HepG2 (cell line): ENCODE measurements around the gene SIAH2. TPM values are rescaled to one million over a fixed set of nuclear protein-coding genes. Genes with fewer than 3 reads are reported as not detected.

Experiments
- ERF ChIP-seq: IDR thresholded peaks from 2 replicates; pipeline ENCODE4 v1.6.1; 2018; ENCODE audit warnings: missing biosample characterization, missing genetic modification reagents
- FOXO1 ChIP-seq: sonication (generic); formaldehyde crosslinking; IDR thresholded peaks from 2 replicates; pipeline ENCODE4 v1.4.0; 2020; ENCODE audit warnings: missing genetic modification reagents
- FOXP4 ChIP-seq: sonication (generic); formaldehyde crosslinking; IDR thresholded peaks from 2 replicates; pipeline ENCODE4 v1.4.0; 2020; ENCODE audit warnings: missing genetic modification reagents
- GATAD2A ChIP-seq: IDR thresholded peaks from 2 replicates; pipeline ENCODE4 v1.6.1; 2016
- GLI4 ChIP-seq: sonication (generic); formaldehyde crosslinking; IDR thresholded peaks from 2 replicates; pipeline ENCODE4 v1.5.1; 2020; ENCODE audit warnings: missing genetic modification reagents, mild to moderate bottlenecking, moderate library complexity, borderline replicate concordance
- KDM3A ChIP-seq: IDR thresholded peaks from 2 replicates; pipeline ENCODE4 v1.6.1; 2018; ENCODE audit warnings: low read depth, missing compliant biosample characterization
- KDM4B ChIP-seq: sonication (generic); formaldehyde crosslinking; IDR thresholded peaks from 2 replicates; pipeline ENCODE4 v1.4.0; 2020; ENCODE audit warnings: missing genetic modification reagents
- NAIF1 ChIP-seq: sonication (generic); formaldehyde crosslinking; IDR thresholded peaks from 2 replicates; pipeline ENCODE4 v1.5.0; 2020; ENCODE audit warnings: mild to moderate bottlenecking, missing genetic modification reagents, borderline replicate concordance
- NFKBIZ ChIP-seq: IDR thresholded peaks from 2 replicates; pipeline ENCODE4 v1.6.1; 2018; ENCODE audit warnings: missing genetic modification reagents, missing compliant biosample characterization
- NR2F2 ChIP-seq: IDR thresholded peaks from 2 replicates; pipeline ENCODE4 v1.6.1; 2012; ENCODE audit warnings: low read depth, inconsistent platforms, borderline replicate concordance
- NR2F6 ChIP-seq, 2 experiments: IDR thresholded peaks; 2 replicates each; pipeline ENCODE4 v1.6.1; 2016; ENCODE audit warnings: antibody characterized with exemption in 1 of 2, mild to moderate bottlenecking in 1 of 2
- PAF1 ChIP-seq: IDR thresholded peaks from 2 replicates; pipeline ENCODE4 v1.6.1; 2016; ENCODE audit warnings: missing genetic modification reagents, missing compliant biosample characterization
- PCBP2 ChIP-seq: fragments of 200-400 bp; formaldehyde crosslinking; optimal IDR thresholded peaks from 2 replicates; pipeline ENCODE3; 2018; ENCODE audit warnings: low read length, low read depth; ENCODE audit not compliant: poor library complexity, severe bottlenecking
- RARA ChIP-seq: IDR thresholded peaks from 2 replicates; pipeline ENCODE4 v1.6.1; 2016; ENCODE audit warnings: missing genetic modification reagents, missing compliant biosample characterization
- RNF2 ChIP-seq: fragments of 450-650 bp; conservative IDR thresholded peaks from 2 replicates; pipeline ENCODE4 v1.6.1; 2016; ENCODE audit warnings: low read depth
- SMAD3 ChIP-seq: sonication (generic); formaldehyde crosslinking; IDR thresholded peaks from 2 replicates; pipeline ENCODE4 v1.4.0; 2020; ENCODE audit warnings: missing genetic modification reagents
- SYNCRIP ChIP-seq: fragments of 200-400 bp; formaldehyde crosslinking; IDR thresholded peaks from 2 replicates; pipeline ENCODE4 v1.6.1; 2018; ENCODE audit warnings: mild to moderate bottlenecking, low read depth, low read length; ENCODE audit not compliant: insufficient read depth
- XBP1 ChIP-seq: sonication (generic); formaldehyde crosslinking; IDR thresholded peaks from 2 replicates; pipeline ENCODE4 v1.5.0; 2020; ENCODE audit warnings: missing genetic modification reagents
- ZMYM2 ChIP-seq: sonication (generic); formaldehyde crosslinking; IDR thresholded peaks from 2 replicates; pipeline ENCODE4 v1.8.0; 2022; ENCODE audit warnings: mild to moderate bottlenecking, missing genetic modification reagents
- ZNF326 ChIP-seq: sonication (generic); formaldehyde crosslinking; IDR thresholded peaks from 2 replicates; pipeline ENCODE4 v1.4.0; 2020; ENCODE audit warnings: missing genetic modification reagents, borderline replicate concordance
- ZNF550 ChIP-seq: sonication (generic); formaldehyde crosslinking; IDR thresholded peaks from 2 replicates; pipeline ENCODE4 v1.4.0; 2020; ENCODE audit warnings: mild to moderate bottlenecking, missing genetic modification reagents, borderline replicate concordance
- ZNF570 ChIP-seq: sonication (generic); formaldehyde crosslinking; IDR thresholded peaks from 2 replicates; pipeline ENCODE4 v1.4.0; 2020; ENCODE audit warnings: mild to moderate bottlenecking, missing genetic modification reagents, borderline replicate concordance
- ZNF772 ChIP-seq: sonication (generic); formaldehyde crosslinking; IDR thresholded peaks from 2 replicates; pipeline ENCODE4 v1.5.0; 2020; ENCODE audit warnings: mild to moderate bottlenecking, missing genetic modification reagents
- ZNF839 ChIP-seq: sonication (generic); formaldehyde crosslinking; IDR thresholded peaks from 2 replicates; pipeline ENCODE4 v1.4.0; 2020; ENCODE audit warnings: missing genetic modification reagents, mild to moderate bottlenecking, borderline replicate concordance
- polyA plus RNA-seq, 8 experiments: library from polyadenylated mRNA; depleted of rRNA in 3 of 8; stranded (reverse) in 7 of 8; unstranded in 1 of 8; fragments of >200 nt; fragmentation: Illumina TruSeq in 4 of 8; extraction: Trizol in 4 of 8; gene quantifications; 2 replicates each; pipeline versions ENCODE4 v1.2.1 to v1.2.3, GENCODE V29; 2011 to 2016; ENCODE audit warnings: low read depth in 4 of 8, missing spikeins in 1 of 8, mixed read lengths in 1 of 8; ENCODE audit not compliant: insufficient read depth in 1 of 8
- total RNA-seq, 5 experiments: library from RNA; depleted of rRNA; stranded (reverse); fragments of >200 nt; fragmentation: Illumina TruSeq; extraction: Trizol; gene quantifications; 2 replicates each; pipeline ENCODE4 v1.2.3, GENCODE V29; 2016; ENCODE audit warnings: low read depth in 1 of 5
- TF ChIP-seq, protein P1 (sequence below): IDR thresholded peaks from 2 replicates; pipeline ENCODE4 v1.6.1; 2012; ENCODE audit warnings: low read depth, low read length, improper control_type of control experiment
- TF ChIP-seq, protein P2 (sequence below): sonication (generic); formaldehyde crosslinking; IDR thresholded peaks from 2 replicates; pipeline ENCODE4 v1.5.0; 2020; ENCODE audit warnings: mild to moderate bottlenecking, missing genetic modification reagents

Gene SIAH2
- total and polyA plus RNA-seq, 2 of the 13 experiments (the other 11 are each of a cell fraction or from before 2014, with no cell fraction given): 71.8 to 117 TPM

- TF ChIP-seq FOXP4 (CRISPR knock-in tag) (peak; percentile 91), ZMYM2 (peak; percentile 98), SYNCRIP (no peak), PAF1 (no peak), ERF (CRISPR knock-in tag) (no peak; the same call in 1 of the 2 replicates), RNF2 (no peak), SMAD3 (CRISPR knock-in tag) (0 out of 2 replicates have a peak, but pooled peaks have one; percentile 21), KDM3A (CRISPR knock-in tag) (no peak), XBP1 (CRISPR knock-in tag) (no peak), GLI4 (CRISPR knock-in tag) (no peak), ZNF839 (CRISPR knock-in tag) (no peak), GATAD2A (peak; percentile 87), ZNF550 (CRISPR knock-in tag) (no peak), ZNF570 (CRISPR knock-in tag) (no peak), FOXO1 (CRISPR knock-in tag) (peak; percentile 87), NR2F6 (IDR thresholded peaks at IDR 0.05) (peak; percentile 93), NR2F6 (CRISPR knock-in tag; IDR thresholded peaks at IDR 0.05) (peak; percentile 89), ZNF772 (CRISPR knock-in tag) (peak; percentile 67; the same call in 1 of the 2 replicates), ZNF326 (no peak), NR2F2 (peak; percentile 78; the same call in 1 of the 2 replicates), NAIF1 (CRISPR knock-in tag) (0 out of 2 replicates have a peak, but pooled peaks have one; percentile 38), NFKBIZ (CRISPR knock-in tag) (no peak), PCBP2 (no peak), KDM4B (no peak), RARA (CRISPR knock-in tag) (peak; percentile 72)
- TF ChIP-seq, protein P1, sequence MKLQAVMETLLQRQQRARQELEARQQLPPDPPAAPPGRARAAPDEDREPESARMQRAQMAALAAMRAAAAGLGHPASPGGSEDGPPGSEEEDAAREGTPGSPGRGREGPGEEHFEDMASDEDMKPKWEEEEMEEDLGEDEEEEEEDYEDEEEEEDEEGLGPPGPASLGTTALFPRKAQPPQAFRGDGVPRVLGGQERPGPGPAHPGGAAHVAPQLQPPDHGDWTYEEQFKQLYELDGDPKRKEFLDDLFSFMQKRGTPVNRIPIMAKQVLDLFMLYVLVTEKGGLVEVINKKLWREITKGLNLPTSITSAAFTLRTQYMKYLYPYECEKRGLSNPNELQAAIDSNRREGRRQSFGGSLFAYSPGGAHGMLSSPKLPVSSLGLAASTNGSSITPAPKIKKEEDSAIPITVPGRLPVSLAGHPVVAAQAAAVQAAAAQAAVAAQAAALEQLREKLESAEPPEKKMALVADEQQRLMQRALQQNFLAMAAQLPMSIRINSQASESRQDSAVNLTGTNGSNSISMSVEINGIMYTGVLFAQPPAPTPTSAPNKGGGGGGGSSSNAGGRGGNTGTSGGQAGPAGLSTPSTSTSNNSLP: peak; percentile 52; the same call in 1 of the 2 replicates
- TF ChIP-seq, protein P2, sequence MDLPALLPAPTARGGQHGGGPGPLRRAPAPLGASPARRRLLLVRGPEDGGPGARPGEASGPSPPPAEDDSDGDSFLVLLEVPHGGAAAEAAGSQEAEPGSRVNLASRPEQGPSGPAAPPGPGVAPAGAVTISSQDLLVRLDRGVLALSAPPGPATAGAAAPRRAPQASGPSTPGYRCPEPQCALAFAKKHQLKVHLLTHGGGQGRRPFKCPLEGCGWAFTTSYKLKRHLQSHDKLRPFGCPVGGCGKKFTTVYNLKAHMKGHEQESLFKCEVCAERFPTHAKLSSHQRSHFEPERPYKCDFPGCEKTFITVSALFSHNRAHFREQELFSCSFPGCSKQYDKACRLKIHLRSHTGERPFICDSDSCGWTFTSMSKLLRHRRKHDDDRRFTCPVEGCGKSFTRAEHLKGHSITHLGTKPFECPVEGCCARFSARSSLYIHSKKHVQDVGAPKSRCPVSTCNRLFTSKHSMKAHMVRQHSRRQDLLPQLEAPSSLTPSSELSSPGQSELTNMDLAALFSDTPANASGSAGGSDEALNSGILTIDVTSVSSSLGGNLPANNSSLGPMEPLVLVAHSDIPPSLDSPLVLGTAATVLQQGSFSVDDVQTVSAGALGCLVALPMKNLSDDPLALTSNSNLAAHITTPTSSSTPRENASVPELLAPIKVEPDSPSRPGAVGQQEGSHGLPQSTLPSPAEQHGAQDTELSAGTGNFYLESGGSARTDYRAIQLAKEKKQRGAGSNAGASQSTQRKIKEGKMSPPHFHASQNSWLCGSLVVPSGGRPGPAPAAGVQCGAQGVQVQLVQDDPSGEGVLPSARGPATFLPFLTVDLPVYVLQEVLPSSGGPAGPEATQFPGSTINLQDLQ (CRISPR knock-in tag): no peak
Observed at GRCh38 chr3:150765949-150766720, 3.2 kb upstream of the SIAH2 start (continued).
